NCI-H1436 treated with DMSO at 0.1 percent for 48 hours (cell line): ENCODE measurements around the gene MARCHF10.

ENCODE experiments used
- DNase-seq: peaks from one replicate; lab custom pipeline; 2025; lab: John Stamatoyannopoulos, UW

The MARCHF10 gene

DNA sequence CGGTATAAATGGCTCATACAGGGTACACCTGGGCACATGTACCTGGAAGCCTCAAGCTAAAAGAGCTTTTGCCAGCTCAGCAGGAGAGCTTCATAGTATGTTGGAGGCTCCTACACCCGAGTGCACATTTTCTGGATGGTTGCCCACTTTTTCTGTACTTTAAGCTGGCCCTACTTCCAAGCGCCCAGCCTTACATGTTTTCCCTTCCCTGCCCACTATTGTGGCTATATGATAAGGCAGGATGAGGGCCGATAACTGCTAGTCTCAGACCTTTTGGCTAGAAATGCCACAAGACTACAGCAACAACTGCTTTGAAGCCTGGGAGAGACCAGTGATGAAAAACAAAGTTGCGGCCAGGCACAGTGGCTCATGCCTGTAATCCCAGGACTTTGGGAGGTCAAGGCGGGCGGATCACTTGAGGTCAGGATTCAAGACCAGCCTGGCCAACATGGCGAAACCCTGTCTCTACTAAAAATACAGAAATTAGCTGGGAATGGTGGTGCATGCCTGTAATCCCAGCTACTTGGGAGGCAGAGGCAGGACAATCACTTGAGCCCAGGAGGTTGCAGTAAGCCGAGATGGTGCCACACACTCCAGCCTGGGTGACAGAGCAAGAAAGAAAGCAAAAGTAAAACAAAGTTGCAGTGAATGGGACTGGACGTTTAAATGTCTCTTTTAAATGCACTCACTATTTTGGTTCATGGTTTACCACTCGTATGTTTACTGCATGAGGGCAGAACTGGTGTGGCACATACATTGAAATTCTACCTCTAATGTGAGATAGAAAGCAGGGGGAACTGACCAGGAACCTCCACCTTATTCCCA is 14.2 kb upstream of the MARCHF10 start:
- DNase-seq = no peak

DNA sequence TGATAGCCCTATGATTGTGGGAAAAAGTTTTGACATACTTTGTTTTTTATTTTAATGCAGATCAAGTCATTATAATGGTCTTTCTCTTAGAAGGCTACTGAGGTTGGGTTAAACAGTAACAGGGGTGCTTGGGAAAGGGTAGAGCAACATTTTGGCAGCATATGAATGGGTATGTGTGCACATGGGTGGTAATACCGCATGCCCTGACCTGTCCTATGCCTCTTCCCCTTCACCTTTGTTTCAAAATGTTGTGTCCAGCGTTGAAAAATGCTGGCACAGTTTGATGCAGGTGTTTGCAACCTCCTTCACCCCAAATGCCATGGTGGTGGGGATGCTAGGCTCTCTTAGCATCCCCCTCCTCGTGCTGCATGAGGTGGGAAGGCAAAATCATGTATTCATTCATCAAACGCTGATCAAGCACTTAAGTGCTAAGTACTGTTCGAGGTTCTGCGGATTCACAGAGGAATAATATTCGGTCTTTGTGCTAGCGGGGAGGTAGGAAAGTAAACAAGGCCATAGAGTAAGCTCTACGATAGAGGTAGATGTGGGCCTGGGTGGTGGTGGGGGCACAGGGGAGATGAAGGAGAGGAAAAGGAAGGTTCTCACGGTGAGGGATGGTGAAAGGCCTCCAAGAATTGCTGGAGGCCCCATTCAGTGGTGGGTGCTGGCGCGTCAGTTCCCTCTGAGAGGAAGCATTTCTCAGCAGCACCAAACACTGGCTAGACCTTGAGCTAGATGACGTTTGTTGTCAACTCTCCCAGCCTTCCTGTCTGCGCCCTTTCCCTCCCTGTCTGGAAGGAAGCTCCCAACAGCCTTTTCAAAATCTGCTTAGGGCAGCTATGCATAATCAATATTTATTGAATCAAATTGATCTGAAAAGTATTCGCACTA is 13.3 kb upstream of the MARCHF10 start:
- DNase-seq = no peak

DNA sequence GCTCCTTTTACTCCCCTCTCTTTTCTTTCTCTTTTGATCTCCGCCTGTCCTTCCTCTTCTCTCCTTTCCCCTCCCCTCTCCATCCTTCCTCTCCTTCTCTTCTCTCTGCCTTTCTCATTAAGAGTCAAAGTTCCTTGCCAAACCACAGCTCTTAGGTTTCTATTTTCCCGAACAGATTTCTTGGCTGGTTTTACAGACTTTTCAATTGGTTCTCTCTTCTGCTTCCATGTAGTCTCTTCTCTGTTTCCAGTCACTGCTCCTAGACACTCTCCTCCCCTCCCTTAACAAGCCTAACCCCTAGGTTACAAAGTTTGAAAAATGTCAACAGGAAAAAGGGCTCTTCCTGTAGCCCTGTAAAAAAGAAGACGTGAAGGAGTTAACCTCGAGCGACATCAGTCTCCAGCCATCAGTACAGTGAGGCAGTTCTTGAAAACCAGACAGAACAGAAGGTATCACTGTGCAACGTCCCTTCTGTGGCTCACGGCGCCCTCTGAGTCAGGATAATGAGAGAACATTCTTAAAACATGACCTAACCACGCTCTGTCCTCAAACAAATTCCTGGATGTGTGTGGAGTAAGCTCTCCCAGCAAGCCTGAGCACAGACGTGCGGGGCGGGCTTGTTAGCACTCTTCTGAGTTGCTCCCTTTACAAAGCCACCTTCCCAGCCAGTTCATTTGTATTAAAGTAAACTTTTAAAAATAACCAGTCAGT is 11.6 kb upstream of the MARCHF10 start:
- no peak for DNase-seq

DNA sequence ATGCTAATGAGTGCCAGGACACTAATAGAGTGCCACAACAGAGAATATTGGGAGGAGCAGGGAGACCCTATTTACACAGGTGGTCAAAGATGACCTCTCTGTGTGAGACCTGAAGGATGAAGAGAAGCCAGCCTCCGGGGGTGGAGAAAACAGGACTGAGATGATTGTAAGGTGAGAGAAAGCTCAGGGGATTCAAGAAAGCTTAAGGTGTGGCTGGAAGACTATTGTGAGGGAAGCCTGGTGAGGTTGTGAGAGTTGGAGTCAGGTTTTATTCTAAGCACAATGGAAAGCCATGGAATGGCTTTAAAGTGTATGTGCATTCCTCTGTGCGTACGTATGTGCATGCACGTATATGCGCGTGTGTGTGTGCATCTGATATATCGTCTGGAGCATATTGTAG is 10.4 kb upstream of the MARCHF10 start:
- DNase-seq = no peak

DNA sequence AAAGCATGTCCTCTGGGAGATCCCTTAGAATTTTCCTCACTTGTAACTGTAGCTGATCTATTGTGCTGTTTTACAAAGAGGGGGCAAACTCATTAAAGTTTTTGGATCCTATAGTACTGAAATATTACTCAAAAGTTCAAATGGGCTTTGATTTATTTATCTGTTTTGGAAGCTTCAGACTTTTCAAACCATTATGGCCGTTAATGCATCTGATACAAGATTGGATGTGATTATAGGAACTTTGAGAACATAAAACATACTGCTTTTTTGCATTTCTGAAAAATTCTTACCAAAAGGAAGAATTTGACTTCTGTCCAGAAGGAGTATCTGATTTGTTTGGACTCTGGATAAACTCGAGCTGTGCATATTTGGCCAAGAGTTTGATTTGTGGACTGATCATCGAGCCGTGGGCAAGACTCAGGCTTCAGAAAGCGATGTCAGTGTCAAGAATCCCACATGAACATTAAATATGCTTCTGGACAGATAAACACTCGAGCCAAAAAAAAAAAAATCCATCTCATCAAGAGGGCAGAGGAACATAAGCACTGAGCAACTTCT is 8.2 kb upstream of the MARCHF10 start:
- DNase-seq = no peak

DNA sequence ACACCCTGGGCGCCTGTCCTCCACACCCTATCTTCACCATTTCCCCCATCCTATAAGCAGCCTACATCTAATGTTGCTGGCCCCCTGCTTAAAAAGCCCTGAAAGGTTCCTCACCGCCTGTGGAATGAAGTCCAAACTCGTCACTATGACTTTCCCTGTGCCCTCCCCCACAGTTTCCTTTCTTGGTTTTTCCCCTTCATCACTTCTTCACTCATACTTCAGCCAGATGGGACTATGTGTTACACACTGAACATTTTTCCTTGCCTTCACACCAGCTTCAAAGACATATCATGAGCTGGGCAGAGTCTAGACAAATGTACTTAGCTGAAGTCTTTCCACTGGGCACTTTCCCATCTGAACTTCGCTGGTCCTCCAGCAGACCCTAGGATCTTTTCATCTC is 1.5 kb upstream of the MARCHF10 start:
- no peak for DNase-seq

DNA sequence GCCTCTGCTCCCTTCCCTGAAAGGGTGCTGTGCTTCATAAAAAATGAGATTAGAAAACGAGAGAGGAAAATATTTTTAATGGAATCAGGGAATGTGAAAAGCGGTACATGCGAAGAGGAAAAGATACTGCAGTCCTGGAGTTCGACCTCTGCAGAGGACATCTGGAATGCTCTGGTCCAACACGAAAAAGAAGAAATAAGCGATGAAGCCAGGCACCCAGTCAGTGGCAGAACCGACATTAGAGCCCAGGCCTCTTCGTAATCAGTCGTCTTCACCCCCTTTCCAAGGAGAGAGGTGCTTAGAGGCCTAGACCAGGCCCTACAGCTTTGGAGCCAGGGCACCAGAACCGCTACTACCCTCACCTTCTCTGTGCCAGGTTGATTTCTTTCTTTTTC is 459 bp upstream of the MARCHF10 start:
- DNase-seq = no peak

DNA sequence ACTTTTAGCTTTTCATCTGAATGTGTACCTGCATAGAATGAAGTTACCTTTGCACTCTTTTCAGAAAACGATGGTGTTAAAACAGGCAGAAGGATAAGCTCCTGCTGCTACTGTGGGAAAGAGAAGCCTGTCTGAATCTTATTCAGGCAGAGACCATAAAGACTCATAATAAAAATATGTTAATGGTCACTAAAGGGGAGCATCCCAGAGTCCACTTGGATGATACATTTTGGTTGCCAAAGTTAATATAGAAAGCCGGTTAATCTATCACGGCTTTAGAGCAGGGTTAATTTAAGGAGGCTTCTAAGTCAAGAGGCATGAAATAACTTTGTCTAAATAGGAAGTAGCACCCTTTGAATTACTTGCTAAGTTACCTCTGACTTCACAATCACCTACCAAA is 2.9 kb downstream of the MARCHF10 start:
- no peak for DNase-seq

DNA sequence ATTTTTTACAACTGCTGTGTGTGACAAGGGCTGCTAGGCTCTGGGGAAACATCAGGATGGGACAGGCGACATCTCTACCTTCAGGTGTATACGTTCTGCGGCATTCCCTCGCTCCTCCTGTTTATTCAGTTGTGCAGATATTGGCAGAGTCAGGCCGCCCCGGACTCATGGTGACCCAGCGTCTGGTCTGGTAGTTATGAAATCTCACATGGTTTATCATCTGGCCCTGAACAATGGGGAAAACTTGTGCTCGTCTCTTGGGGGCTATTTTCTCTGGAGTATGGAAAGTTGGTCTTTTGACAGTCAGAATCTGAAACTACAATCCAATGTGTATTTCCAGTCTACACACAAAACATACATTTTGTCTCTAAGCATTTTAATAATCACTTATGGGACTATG is 3.3 kb downstream of the MARCHF10 start:
- no peak for DNase-seq

DNA sequence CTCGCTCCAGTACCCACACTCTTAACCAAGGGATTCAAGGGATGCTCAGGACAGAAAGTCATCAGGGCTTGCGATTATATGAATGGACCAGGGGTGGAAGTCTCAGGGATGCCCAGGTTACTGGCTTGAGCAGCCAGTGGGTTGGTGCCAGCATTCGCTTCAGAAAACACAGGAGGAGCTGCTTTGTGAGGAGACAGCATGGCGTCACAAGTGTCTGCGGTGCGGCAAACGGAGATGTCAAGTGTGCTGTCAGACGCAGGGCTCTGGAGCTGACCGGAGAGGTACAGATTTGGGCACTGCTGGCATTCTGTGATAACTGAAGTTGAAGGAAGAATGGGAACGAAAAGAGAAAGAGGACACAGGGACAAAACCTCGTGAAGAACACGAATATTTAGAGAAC is 4.1 kb downstream of the MARCHF10 start:
- DNase-seq = no peak

DNA sequence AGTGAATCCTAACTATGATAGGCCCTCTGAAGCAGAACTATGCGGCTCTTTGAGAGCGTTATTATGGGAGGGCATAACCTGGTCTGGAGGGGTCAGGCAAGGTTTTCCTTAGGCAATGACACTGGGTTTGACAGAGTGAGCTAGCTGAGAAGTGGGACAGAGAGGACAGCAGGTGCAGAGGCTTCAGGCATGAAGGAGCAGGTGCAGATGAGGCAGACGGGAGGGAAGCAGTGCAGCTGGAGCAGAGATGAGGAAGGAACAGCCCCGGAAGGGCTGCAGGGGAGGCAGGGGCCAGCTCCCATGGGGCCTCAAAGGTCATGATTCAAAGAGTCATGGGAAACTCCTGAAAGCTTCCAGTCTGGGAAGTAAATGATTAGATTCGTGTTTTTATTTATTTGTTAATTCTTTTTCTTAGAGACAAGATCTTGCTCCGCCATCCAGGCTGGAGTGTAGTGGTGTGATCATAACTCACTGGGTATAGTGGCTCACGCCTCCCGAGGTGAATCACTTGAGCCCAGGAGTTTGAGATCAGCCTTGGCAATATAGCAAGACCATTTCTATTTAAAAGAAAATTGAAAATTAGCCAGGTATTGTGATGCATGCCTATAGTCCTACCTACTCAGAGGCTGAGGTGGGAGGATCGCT is 5.4 kb downstream of the MARCHF10 start:
- no peak for DNase-seq

DNA sequence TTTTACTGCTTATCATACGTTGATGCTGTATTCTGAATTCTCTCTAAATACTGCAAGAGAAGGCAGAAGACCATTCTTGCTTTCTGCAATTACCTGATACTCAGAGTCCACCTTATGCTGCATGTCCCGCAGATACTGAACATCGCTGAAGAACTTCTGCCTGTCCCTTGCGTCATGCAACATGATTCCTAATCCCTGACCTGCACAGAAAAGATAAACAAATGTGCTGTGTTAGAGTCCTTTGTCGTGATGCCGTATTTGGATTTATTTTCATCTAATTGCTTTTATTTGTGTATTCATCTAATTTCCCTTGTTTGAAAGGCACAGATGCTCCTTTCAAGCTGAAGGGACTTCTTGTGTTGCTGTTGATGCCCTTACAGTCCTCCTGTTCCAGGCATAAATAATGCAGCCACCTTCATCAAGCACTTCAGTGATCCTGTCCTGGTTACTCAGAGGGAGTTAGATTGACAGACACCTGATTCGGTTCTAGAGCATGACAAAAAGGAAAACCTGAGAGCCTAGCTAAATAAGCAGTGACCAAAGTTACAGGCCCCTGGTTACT is 6.5 kb downstream of the MARCHF10 start:
- no peak for DNase-seq

DNA sequence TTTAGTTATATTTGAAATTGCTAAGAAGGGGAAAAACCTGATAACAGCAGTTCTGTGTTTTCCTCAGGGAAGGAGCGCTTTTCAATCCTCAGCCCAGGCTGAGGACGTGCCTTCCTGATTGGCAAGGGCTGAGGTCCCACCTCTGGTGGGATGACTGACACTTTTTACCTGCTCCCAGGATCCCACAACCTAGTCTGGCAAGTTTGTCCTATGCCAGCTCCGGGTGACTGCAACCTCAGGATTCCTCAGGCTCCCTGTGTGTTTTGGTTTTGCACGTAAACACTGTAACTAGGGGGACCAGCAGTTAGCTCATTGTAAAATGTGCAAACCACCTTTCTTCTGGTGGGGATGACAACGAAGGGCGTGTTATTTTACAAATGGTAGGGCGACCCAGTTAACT is 7.5 kb downstream of the MARCHF10 start:
- DNase-seq = no peak

DNA sequence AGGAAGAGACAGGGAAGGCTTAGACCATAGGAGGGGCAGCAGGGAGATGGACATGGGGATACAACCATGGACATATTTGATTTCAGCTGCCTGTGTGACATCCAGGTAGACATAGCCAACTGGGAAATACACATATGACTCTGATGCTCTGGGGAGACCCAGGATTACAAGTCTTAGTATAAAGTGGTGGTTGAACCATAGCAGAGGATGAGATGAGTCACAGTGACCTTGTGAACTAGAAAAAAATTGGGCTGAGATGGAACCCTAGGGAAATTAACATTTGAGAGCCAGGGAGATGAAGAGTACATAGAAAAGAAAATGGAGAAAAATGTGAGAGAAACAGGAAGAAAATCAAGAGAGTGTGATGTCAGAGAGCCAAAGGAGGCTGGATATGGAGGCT is 10.2 kb downstream of the MARCHF10 start:
- no peak for DNase-seq

DNA sequence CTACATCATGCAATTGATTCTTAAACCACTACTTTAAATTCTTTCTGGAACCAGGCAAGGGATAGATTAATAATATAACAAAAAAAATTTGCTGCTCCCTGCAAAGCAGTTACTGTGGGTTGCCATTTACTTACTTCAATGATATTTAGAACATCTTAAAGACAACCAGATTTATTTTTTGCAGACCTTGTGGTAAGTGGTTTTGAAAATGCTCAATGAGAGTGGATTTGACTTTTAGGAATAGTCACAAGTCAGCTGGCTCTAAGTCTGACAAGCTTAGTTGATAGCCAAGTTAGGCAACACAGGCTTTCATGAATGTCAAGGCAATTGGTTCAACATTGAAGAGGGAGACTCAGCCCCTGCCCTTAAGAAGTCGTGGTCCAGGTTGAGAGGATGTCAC is 11.8 kb downstream of the MARCHF10 start:
- DNase-seq = no peak

DNA sequence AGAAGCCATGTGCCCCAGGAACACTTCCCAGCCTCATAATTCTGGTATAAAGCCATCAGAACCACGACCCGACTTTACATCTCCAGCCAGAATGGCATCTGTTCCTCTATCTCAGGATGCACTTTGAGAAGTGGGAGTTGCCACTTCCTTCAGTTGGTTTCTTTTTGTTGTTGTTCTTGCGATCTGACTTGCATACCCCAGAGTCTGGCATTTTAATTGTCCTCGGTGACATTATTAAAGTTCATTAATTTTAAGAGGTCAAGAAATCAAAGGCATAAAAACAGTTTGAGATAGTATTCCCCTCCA is 13.5 kb downstream of the MARCHF10 start:
- DNase-seq = no peak

DNA sequence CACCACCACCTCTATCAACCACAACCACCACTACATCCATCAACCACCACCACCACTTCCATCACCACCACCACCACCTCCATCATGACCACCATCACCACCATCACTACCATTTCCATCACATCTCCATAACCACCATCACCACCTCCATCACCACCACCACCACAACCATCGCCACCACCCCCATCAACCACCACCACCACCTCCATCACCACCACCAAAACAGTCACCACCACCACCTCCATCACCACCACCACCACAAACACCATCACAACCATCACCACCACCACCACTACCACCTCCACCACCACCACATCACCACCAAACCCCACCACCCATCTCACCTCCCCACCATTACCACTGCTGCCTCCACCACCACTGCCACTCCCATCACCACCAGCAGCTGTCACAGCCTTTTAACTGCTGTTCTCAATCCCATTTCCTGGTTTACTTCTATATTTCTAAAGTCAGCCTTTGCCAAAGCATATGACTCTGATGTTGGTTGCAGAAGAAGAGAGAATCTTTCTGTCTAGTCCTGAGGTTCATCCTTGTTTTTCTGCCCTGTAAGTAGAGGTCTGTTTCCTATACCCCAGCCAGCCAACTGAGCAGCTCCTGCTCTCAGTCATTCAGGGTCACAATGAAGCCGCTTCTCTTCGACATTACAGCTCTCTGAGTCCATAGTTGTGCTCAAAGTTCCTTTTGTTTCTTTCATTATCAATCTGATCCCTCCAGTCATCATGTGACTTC is 14.0 kb downstream of the MARCHF10 start:
- DNase-seq = no peak

DNA sequence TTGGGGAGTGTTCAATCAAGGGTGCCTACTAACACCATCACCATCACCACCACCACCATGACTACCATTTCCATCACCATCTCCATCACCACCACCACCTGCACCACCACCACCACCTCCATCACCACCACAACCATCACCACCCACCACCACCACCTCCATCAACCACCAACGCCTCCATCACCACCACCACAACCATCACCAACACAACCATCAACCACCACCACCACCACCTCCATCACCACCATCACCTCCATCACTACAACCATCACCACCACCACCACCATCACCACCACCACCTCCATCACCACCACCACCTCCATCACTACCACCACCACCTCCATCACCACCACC is 15.7 kb downstream of the MARCHF10 start:
- DNase-seq = no peak

DNA sequence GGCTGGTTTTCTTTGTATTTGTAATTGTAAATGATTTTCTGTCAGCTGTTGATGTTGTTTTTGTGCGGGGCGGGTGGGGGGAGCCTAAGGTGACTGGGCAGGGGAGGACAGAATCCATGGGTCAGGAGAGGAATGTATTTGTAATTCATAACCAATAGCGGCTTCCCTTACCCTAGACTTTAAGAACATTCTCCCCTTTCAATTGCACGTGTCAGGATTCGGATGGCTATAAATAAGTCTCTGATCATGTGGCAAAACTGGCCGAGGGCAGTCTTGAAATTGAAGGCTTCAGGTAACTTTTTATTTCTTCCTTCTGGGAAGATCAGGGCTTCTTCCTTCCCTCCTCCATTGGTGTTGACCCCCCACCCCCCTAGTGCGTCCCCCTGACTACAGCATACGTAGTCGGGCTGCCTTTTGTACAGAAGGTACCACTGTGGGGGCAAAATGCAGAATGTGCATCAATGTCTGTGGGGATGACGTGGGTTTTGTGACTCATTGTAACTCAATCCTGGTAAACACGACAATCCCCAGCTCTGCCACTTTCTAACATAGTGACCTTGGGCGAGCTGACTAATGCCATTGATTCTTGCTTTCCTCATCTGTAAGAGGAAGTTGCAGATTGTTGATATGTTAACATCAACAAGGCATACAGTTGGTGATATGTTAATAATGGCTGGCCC is 16.2 kb downstream of the MARCHF10 start:
- DNase-seq = no peak

DNA sequence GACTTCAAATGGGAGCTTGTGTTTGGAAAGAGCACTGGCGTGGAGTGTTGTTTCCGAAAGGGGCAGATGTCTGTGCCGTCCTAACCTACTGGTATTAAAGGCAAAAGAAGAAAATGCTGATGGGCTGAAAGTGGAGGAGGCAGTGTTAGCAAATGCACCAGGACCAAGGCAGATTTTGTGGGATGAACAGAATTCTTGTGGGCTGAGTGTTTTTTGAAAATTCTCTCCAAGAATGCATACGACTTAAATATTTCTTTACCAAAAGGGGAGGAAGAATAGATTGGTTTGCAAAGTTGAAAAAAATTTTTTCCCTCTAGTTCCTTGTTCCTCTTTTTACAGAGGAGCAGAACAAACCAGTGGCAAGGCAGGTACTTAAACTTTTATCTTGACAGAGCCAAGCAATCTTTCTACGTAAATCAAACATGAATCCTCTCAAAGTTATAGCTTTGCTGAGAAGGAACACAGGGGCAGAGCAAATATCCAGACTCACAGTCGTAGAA is 16.8 kb downstream of the MARCHF10 start:
- DNase-seq = no peak
